ENCODE results near the gene RBM34. TPM values are rescaled to one million over a fixed set of nuclear protein-coding genes. Genes with fewer than 3 reads are reported as not detected.

Gene RBM34, protein sequence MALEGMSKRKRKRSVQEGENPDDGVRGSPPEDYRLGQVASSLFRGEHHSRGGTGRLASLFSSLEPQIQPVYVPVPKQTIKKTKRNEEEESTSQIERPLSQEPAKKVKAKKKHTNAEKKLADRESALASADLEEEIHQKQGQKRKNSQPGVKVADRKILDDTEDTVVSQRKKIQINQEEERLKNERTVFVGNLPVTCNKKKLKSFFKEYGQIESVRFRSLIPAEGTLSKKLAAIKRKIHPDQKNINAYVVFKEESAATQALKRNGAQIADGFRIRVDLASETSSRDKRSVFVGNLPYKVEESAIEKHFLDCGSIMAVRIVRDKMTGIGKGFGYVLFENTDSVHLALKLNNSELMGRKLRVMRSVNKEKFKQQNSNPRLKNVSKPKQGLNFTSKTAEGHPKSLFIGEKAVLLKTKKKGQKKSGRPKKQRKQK
- 10 to 100 TPM; 25.4 to 67.9 (median 53.1) TPM for total RNA-seq

DNA sequence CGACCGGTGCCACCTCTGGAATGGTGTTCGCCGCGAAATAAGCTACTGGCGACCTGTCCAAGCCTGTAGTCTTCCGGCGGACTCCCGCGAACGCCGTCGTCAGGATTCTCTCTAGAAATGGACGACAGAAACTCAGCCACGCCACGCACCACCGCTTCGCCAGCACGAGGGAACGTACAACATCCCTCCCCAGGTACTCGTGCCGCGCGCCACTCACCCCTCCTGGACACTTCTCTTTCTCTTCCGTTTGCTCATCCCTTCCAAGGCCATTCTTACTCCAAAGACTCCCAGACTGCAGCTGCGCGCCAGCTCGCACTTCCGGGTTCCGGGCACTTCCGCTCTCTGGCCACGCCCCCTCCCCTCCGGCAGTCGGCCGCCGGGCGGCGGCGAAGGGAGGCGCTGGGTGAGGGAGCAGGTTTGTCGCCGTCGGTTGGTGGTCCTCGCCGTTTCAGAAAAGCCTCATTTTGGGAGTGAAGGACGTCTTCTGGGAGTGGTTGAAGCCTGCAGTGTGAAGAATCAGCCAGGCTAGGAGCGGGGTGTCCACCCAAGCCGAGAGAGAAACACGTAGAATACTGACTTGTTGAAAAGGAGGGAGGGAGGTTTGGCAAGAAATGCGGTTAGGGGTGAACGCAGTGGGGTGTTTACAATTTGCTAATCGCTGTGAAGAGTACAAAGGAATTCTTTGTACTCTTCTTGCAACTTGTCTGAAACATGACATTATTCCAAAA, at the start of gene RBM34:
TSS of gene RBM34 (minus strand) at position 294 of the 728 bp plus-strand sequence. CDS start at position 270, 24 bp downstream.
- 0% methylated on average over 42 to 52 of the region's 52 CpGs for WGBS, 2 donors
- peak; percentile 91 to 92 for DNase-seq
- H3K27ac ChIP-seq: peak within 1 kb of the TSS; percentile 82 to 84 (median 83)
- H3K27me3 ChIP-seq: no peaks in the 10 kb centered on the region
- peak within 1 kb of the TSS; percentile 43 to 64 (median 53) for H3K4me3 ChIP-seq (replicated peaks in 1 of 3)
- H3K4me1 ChIP-seq: peaks cover 13 to 17% of the 10 kb centered on the region in 2 donors
- peak; percentile 97 to 100 for TF ChIP-seq POLR2A (IDR thresholded peaks at IDR 0.05)
- TF ChIP-seq, protein P1, sequence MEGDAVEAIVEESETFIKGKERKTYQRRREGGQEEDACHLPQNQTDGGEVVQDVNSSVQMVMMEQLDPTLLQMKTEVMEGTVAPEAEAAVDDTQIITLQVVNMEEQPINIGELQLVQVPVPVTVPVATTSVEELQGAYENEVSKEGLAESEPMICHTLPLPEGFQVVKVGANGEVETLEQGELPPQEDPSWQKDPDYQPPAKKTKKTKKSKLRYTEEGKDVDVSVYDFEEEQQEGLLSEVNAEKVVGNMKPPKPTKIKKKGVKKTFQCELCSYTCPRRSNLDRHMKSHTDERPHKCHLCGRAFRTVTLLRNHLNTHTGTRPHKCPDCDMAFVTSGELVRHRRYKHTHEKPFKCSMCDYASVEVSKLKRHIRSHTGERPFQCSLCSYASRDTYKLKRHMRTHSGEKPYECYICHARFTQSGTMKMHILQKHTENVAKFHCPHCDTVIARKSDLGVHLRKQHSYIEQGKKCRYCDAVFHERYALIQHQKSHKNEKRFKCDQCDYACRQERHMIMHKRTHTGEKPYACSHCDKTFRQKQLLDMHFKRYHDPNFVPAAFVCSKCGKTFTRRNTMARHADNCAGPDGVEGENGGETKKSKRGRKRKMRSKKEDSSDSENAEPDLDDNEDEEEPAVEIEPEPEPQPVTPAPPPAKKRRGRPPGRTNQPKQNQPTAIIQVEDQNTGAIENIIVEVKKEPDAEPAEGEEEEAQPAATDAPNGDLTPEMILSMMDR (IDR thresholded peaks at IDR 0.05): peak in 3 of 6 experiments; percentile 32 to 44 (median 33)
- H3K36me3 ChIP-seq: peaks cover 6 to 14% of the 10 kb centered on the region in 2 donors
- intact Hi-C loops (cut with DNase I): no loop called here
- no peaks in the 10 kb centered on the region for H3K9me3 ChIP-seq

DNA sequence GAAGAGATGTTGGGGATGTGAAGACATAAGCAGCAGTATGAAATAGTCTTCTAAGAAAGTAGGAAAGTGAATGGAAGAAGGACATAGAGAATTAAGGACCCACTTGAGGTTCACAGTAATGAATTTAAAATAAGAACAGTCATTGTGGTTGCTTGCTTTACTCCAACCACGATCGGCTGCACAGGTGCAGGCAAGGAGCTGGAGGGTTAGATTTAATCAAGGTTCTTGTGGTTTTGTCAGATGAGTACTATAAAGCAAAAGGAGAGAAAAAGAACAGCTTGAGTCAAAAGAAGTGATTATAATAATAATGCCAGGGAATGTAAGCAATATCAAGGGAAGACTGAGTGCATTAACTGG, 46.1 kb upstream of the RBM34 start:
- no peak for TF ChIP-seq POLR2A (IDR thresholded peaks at IDR 0.05)
- TF ChIP-seq, protein P1 (IDR thresholded peaks at IDR 0.05): no peak
- no peak for DNase-seq
- Histone ChIP-seq H3K9me3 (no peaks in the 10 kb centered on the region), H3K4me1 (no peaks in the 10 kb centered on the region), H3K27me3 (no peaks in the 10 kb centered on the region), H3K36me3 (peaks cover under 1 to 4% of the 10 kb centered on the region in 2 donors), H3K27ac (no peak overlapping the region), H3K4me3 (replicated peaks in 1 of 3) (no peak overlapping the region)
- 77 to 89% methylated on average over 2 of the region's 2 CpGs for WGBS, 2 donors
- intact Hi-C loops (cut with DNase I): no loop called here

- Histone ChIP-seq H3K9me3 (no peaks in the 10 kb centered on the region), H3K27ac (no peak overlapping the region), H3K4me3 (replicated peaks in 1 of 3) (no peak overlapping the region), H3K36me3 (peaks cover 0 to 4% of the 10 kb centered on the region in 2 donors), H3K4me1 (no peaks in the 10 kb centered on the region), H3K27me3 (no peaks in the 10 kb centered on the region)
- no peak for DNase-seq
- TF ChIP-seq, protein P1 (IDR thresholded peaks at IDR 0.05): no peak
- TF ChIP-seq POLR2A (IDR thresholded peaks at IDR 0.05): no peak
- intact Hi-C loops (cut with DNase I): no loop called here
- WGBS, 2 donors: 93 to 97% methylated on average over 4 of the region's 4 CpGs
These were observed 45.6 kb upstream of the RBM34 start for GRCh38 chr1:235206533-235207208.

DNA sequence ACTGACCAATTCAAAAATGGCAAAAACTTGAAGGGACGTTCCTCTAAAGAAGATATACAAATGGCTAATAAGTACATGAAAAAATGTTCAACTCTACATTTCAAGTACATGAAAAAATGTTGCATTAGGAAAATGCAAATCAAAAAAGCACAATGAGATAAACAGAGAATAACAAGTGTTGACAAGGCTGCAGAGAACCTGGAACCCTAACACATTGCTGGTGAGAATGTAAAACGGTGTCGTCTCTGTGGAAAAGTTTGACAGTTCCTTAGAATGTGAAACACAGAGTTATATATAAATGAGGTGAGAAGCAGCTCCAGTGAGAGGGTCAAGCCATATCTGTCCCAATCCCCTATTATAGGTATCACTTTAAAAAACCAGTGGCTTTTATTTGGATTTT, 44.6 kb upstream of the RBM34 start:
- no peak for DNase-seq
- Histone ChIP-seq H3K27me3 (no peaks in the 10 kb centered on the region), H3K27ac (no peak overlapping the region), H3K4me1 (no peaks in the 10 kb centered on the region), H3K36me3 (peaks cover 0 to 4% of the 10 kb centered on the region in 2 donors), H3K9me3 (no peaks in the 10 kb centered on the region), H3K4me3 (replicated peaks in 1 of 3) (no peak overlapping the region)
- TF ChIP-seq, protein P1 (IDR thresholded peaks at IDR 0.05): no peak
- TF ChIP-seq POLR2A (IDR thresholded peaks at IDR 0.05): no peak
- 96 to 98% methylated on average over 3 of the region's 3 CpGs for WGBS, 2 donors
- intact Hi-C loops (cut with DNase I): no loop called here

Data from thyroid gland (tissue), 4 donors.